MCF 10A (cell line): ENCODE measurements around the gene PJA1. TPM values are rescaled to one million over a fixed set of nuclear protein-coding genes. Genes with fewer than 3 reads are reported as not detected.

Source experiments
- BruUV-seq: library from RNA; stranded (reverse); fragments of 400-500 nt; replicated peaks from 2 replicates; lab custom pipeline; 2021; lab: Mats Ljungman, UMichigan
- CTCF ChIA-PET: fragments of 300-600 bp; sonication (Branson Sonifier 250); formaldehyde crosslinking; extraction: SDS; loops from one replicate; lab custom pipeline; 2021; ENCODE audit warnings: antibody characterized with exemption, inconsistent platforms; lab: Yijun Ruan, JAX
- POLR2A ChIA-PET: fragments of 300-600, 350-650 bp; sonication (Branson Sonifier 250); formaldehyde crosslinking; extraction: SDS; loops from one replicate; lab custom pipeline; 2020; ENCODE audit warnings: antibody characterized with exemption, inconsistent platforms; lab: Yijun Ruan, JAX
- DNase-seq: peaks from one replicate; pipeline ENCODE4 v3.0.0-alpha.2; 2018; ENCODE audit not compliant: unreplicated experiment
- H3K27ac Mint-ChIP-seq: one replicate; pipeline ENCODE4 v1.8.0; 2022; ENCODE audit warnings: mild to moderate bottlenecking, low read depth, mixed read lengths; ENCODE audit not compliant: unreplicated experiment
- H3K27me3 Mint-ChIP-seq: one replicate; pipeline ENCODE4 v1.8.0; 2022; ENCODE audit warnings: mixed read lengths; ENCODE audit not compliant: insufficient read depth, unreplicated experiment
- H3K36me3 Mint-ChIP-seq: one replicate; pipeline ENCODE4 v1.8.0; 2022; ENCODE audit warnings: mild to moderate bottlenecking, moderate library complexity, mixed read lengths; ENCODE audit not compliant: insufficient read depth, unreplicated experiment
- H3K4me1 Mint-ChIP-seq: one replicate; pipeline ENCODE4 v1.8.0; 2022; ENCODE audit warnings: mixed read lengths; ENCODE audit not compliant: insufficient read depth, unreplicated experiment
- H3K4me3 Mint-ChIP-seq: one replicate; pipeline ENCODE4 v1.8.0; 2022; ENCODE audit warnings: mild to moderate bottlenecking, moderate library complexity, mixed read lengths; ENCODE audit not compliant: unreplicated experiment
- H3K9me3 Mint-ChIP-seq: one replicate; pipeline ENCODE4 v1.8.0; 2022; ENCODE audit warnings: mixed read lengths; ENCODE audit not compliant: unreplicated experiment
- CTCF ChIP-seq: fragments of 200-600 bp; IDR thresholded peaks from one replicate; pipeline ENCODE4 v1.8.0; 2022; ENCODE audit warnings: antibody characterized with exemption, mild to moderate bottlenecking; ENCODE audit not compliant: unreplicated experiment
- intact Hi-C: fragments of 100-400 bp; cut with micrococcal nuclease; formaldehyde crosslinking; loops from 2 replicates; pipeline ENCODE4 v1.14.1; 2022
- total RNA-seq: library from RNA; stranded (reverse); gene quantifications from 2 replicates; pipeline ENCODE4 v1.2.3, GENCODE V29; 2022

PJA1 gene
- total RNA-seq, 1 experiment from 2014 or later = 12.6 TPM

DNA sequence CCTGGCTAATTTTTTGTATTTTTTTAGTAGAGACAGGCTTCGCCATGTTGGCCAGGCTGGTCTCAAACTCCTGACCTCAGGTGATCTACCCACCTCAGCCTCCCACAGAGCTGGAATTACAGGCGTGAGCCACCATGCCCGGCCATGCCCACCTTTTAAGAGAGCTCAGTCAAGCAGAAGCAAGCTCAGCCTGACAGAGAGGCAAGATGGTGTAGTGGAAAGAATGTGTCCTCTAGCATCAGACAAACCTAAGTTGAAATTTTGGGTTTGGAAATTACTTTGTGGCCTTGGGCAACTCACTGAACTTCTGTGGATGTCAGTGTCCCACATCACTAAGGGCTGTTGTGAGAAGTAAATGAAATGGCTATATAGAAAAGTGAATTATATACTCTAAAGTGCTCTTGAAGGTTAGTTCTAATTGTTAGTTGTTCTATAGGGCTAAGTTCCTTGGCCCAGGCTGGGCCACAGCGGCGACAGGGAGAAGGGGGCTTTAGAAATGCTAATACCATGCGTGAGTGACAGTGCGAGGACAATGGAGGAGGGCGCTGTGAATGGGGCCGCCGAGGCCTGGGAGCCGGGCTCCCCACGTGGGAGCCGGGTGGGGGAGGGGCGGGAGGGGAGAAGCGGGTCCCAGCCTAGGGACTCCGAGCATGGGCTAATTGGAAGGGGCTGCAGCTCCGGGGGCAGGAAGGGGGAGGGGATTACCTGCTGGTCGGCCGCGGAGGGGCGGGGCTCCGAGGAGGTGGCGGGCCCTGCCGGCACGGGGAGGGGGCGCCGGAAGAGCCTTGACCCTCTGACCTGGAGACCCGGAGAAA, 15.6 kb downstream of the PJA1 start:
- ChIA-PET CTCF (interaction anchor here (0.6 to 1.3 kb wide), 3 partner anchors 72 to 909 kb away, joined by 3 to 4 read pairs (median 3); no protein-coding TSS in a partner anchor), POLR2A (no interaction called here)
- Mint-ChIP-seq H3K36me3 (no peaks in the 10 kb centered on the region), H3K27me3 (peaks cover 37% of the 10 kb centered on the region), H3K27ac (no peak overlapping the region), H3K4me3 (no peak overlapping the region), H3K4me1 (no peaks in the 10 kb centered on the region), H3K9me3 (no peaks in the 10 kb centered on the region)
- TF ChIP-seq CTCF = no peak
- BruUV-seq = no TSS peak
- intact Hi-C loops = no loop called here
- DNase-seq = no peak

DNA sequence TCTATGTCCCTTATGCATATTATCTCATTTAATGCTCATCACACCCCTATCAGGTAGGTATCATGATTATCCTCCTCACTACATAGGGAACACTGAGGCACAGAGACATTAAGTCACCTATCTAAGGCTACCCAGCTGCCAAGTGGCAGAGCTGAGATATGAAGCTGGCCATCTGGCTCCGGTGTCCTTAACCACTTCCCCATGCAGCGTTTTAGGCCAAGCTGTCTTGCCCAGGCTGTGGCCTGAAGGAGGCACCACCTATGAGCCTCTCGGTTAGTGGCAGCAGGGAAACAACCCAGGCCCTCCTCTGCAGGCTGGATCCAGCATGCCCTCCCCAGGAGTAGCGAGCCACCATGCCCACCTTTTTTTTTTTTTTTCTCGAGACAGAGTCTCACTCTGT, 16.3 kb downstream of the PJA1 start:
- Mint-ChIP-seq H3K27ac (no peak overlapping the region), H3K27me3 (peaks cover 38% of the 10 kb centered on the region), H3K36me3 (no peaks in the 10 kb centered on the region), H3K9me3 (no peaks in the 10 kb centered on the region), H3K4me1 (no peaks in the 10 kb centered on the region), H3K4me3 (no peak overlapping the region)
- ChIA-PET POLR2A (no interaction called here), CTCF (interaction anchor here (0.7 to 1.3 kb wide), 2 partner anchors 73 to 233 kb away, joined by 3 to 4 read pairs; no protein-coding TSS in a partner anchor)
- intact Hi-C loops = no loop called here
- BruUV-seq = no TSS peak
- DNase-seq = no peak
- no peak for TF ChIP-seq CTCF

DNA sequence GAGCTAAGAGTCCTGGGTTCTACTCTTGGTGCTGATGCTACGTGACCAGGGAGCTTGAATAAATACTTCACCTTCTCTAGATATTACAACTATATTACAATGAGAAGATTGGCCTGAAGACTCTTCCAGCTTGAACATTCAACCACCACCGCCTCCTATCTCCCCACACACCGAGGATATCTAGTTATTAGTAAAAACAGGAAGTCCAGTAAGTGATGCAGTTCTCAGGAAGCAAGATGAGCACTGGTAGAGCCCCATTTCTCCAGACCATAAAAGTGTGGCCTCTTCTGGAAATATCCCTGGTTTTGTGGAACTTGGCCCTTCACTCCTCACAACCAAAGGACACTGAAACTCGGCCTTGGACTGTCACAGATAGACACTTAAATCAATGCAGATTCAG, 18.5 kb downstream of the PJA1 start:
- TF ChIP-seq CTCF = no peak
- no TSS peak for BruUV-seq
- Mint-ChIP-seq H3K27me3 (peaks cover 60% of the 10 kb centered on the region), H3K27ac (no peak overlapping the region), H3K4me1 (no peaks in the 10 kb centered on the region), H3K9me3 (no peaks in the 10 kb centered on the region), H3K4me3 (no peak overlapping the region), H3K36me3 (no peaks in the 10 kb centered on the region)
- POLR2A ChIA-PET = interaction anchor here (0.6 kb wide), 1 partner anchor 343 kb away, joined by 4 read pairs; no protein-coding TSS in a partner anchor
- DNase-seq = no peak
- intact Hi-C loops = no loop called here
- CTCF ChIA-PET = interaction anchor here (0.6 to 0.8 kb wide), 2 partner anchors 240 to 1308 kb away, joined by 4 read pairs; no protein-coding TSS in a partner anchor

DNA sequence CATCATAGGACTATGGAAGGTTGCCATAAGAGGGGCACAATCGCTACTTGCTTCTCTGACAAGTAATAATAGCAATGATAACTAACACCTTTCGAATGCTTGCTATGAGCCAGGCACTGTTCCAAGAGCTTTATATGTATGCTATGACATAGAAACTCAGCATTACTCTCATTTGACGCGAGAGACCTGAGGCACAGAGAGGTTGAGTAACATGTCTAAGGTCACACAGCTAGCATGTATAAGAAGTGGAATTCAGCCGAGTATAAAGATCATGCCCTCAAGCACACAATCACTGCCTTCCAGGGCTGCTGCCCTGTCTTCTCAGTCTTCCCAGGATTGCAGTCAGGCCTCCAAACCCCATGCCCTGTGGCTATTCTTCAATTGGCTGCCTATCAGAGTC, 19.5 kb downstream of the PJA1 start:
- no peak for DNase-seq
- no peaks in the 10 kb centered on the region for H3K36me3 Mint-ChIP-seq
- no peak overlapping the region for H3K4me3 Mint-ChIP-seq
- intact Hi-C loops = no loop called here
- CTCF ChIA-PET = interaction anchor here (0.6 kb wide), 1 partner anchor 467 kb away, joined by 4 read pairs; no protein-coding TSS in a partner anchor
- POLR2A ChIA-PET = no interaction called here
- TF ChIP-seq CTCF = no peak
- no peak overlapping the region for H3K27ac Mint-ChIP-seq
- H3K4me1 Mint-ChIP-seq = no peaks in the 10 kb centered on the region
- no TSS peak for BruUV-seq
- no peaks in the 10 kb centered on the region for H3K9me3 Mint-ChIP-seq
- H3K27me3 Mint-ChIP-seq = peaks cover 60% of the 10 kb centered on the region
